Kidney (tissue), 14 donors: ENCODE data around the gene IFIT2. TPM values are rescaled to one million over a fixed set of nuclear protein-coding genes. Genes with fewer than 3 reads are reported as not detected.

Source experiments
- DNase-seq, 5 donors: peaks; one replicate each; pipeline ENCODE4 v3.0.0-alpha.2; 2013 to 2020
- FAIRE-seq: peaks from 2 replicates; lab custom pipeline; 2012; peaks lifted over from hg19 to GRCh38; lab: Jason Lieb, UNC
- H3K27ac ChIP-seq, 2 donors: one replicate each; pipeline ENCODE4 v1.7.0; 2013; ENCODE audit warnings: low read depth in 2 of 2, low read length in 2 of 2, inconsistent platforms in 1 of 2
- H3K27me3 ChIP-seq: one replicate; pipeline ENCODE4 v1.7.1; 2013; ENCODE audit warnings: low read length, inconsistent platforms; ENCODE audit not compliant: control insufficient read depth, insufficient read depth
- H3K36me3 ChIP-seq, 3 donors: one replicate each; pipeline versions ENCODE4 v1.7.0 to v1.7.1; 2013; ENCODE audit warnings: low read length in 3 of 3, control low read depth in 1 of 3, inconsistent platforms in 1 of 3; ENCODE audit not compliant: insufficient read depth in 3 of 3, control insufficient read depth in 2 of 3
- H3K4me1 ChIP-seq, 3 donors: one replicate each; pipeline versions ENCODE4 v1.7.0 to v1.7.1; 2013; ENCODE audit warnings: low read length in 3 of 3, inconsistent platforms in 1 of 3, low read depth in 1 of 3; ENCODE audit not compliant: control insufficient read depth in 2 of 3, insufficient read depth in 2 of 3
- H3K4me3 ChIP-seq, 3 donors: one replicate each; pipeline versions ENCODE4 v1.7.0 to v1.8.1; 2013; ENCODE audit warnings: low read length in 3 of 3, control low read depth in 1 of 3, inconsistent platforms in 1 of 3
- H3K9ac ChIP-seq, 3 donors: one replicate each; pipeline versions ENCODE4 v1.7.0 to v1.7.1; 2013; ENCODE audit warnings: low read length in 3 of 3, control low read depth in 1 of 3, inconsistent platforms in 1 of 3
- H3K9me3 ChIP-seq, 3 donors: one replicate each; pipeline versions ENCODE4 v1.7.0 to v1.7.1; 2013; ENCODE audit warnings: low read length in 3 of 3, control low read depth in 1 of 3, inconsistent platforms in 1 of 3; ENCODE audit not compliant: control insufficient read depth in 2 of 3, insufficient read depth in 1 of 3
- CTCF ChIP-seq: IDR thresholded peaks from 3 replicates; pipeline ENCODE4 v1.5.1; 2012; ENCODE audit warnings: mild to moderate bottlenecking, moderate library complexity, borderline replicate concordance; ENCODE audit not compliant: insufficient read depth; ENCODE audit errors: extremely low read depth
- intact Hi-C: fragments of 100-400 bp; cut with DNase I; formaldehyde crosslinking; loops from one replicate; pipeline ENCODE4 v1.11.1; 2022
- polyA plus RNA-seq: library from polyadenylated mRNA; stranded (reverse); fragments of 350-450 nt; fragmentation: Illumina TruSeq; extraction: RNeasy Lipid Tissue Mini Kit (QIAGEN cat#74804); gene quantifications from one replicate; pipeline ENCODE4 v1.2.3, GENCODE V29; 2014; ENCODE audit warnings: low read depth, low replicate concordance; ENCODE audit not compliant: insufficient read depth
- total RNA-seq: library from RNA; stranded (reverse); fragmentation: NEBNext Ultra II Directional; extraction: Animal tissue kit (Norgen Biotek cat#: 25700); gene quantifications from one replicate; pipeline ENCODE4 v1.2.1, GENCODE V29; 2021
- donor health status: control.
- donor health status: control.
- donor health status: control.
- donor health status: control.
- donor health status: control.
- donor health status: DM: yes; HTN: yes; CAD: no.
- donor health status: Normal renal cell carcinoma (clear cell type).

The IFIT2 gene
- total and polyA plus RNA-seq, 2 donors from 2014 or later, result 6.9 to 12.2 TPM

DNA sequence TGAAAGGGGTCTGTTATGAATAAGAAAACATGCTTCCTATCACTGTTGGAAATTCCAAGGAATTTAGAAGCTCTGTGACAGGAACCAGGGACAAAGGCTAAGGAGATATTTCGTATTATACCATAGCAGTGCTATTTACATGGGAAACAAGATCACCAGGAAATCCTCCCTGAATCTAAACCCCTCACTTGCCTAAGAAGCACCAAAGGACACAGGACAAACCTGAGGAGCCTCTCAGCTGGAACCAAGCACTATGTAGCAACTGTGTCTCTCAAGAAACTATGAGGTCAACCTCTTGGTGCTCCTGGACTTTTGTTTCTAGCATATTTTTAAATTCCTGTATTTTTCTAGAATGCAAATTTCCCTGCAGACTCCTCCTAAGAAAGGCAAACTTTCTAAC is 55.2 kb downstream of the IFIT2 start:
- DNase-seq (peak in 2 of 5 donors; percentile 11 to 24), FAIRE-seq (no peak)
- peak overlapping the region; percentile 36 to 58 for H3K27ac ChIP-seq
- no peaks in the 10 kb centered on the region for H3K27me3 ChIP-seq
- intact Hi-C loops, result no loop called here
- no peak for TF ChIP-seq CTCF
- H3K36me3 ChIP-seq, result no peaks in the 10 kb centered on the region
- H3K9ac ChIP-seq, result no peak overlapping the region
- H3K9me3 ChIP-seq, result no peaks in the 10 kb centered on the region
- peaks cover 3 to 8% (median 5%) of the 10 kb centered on the region in 3 donors for H3K4me1 ChIP-seq
- no peak overlapping the region for H3K4me3 ChIP-seq

DNA sequence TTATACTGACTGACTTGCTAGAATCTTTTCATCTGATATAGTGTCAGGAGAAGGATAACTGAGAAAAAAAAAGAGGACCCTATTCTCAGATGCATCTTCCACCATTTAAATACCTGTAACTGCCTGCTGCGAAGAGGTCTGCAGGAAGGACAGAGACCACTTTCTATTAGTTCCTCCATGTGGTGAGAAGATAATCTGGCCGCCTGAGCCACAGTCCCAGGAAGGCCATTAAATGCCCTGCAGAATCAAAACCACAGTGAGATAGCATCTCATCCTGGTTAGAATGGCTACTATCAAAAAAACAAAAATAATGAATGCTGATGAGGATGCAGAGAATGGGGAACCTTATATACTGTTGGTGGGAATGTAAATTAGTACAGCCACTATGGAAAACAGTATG is 56.1 kb downstream of the IFIT2 start:
- no peak for FAIRE-seq
- intact Hi-C loops, result no loop called here

More for the DNA sequence above, 56.1 kb downstream of the IFIT2 start:
- DNase-seq, result no peak
- no peak overlapping the region for H3K4me3 ChIP-seq
- H3K27me3 ChIP-seq, result no peaks in the 10 kb centered on the region
- H3K9ac ChIP-seq, result no peak overlapping the region
- TF ChIP-seq CTCF, result no peak
- no peaks in the 10 kb centered on the region for H3K9me3 ChIP-seq
- no peaks in the 10 kb centered on the region for H3K36me3 ChIP-seq
- no peak overlapping the region for H3K27ac ChIP-seq
- H3K4me1 ChIP-seq, result peaks cover 0 to 2% (median 0%) of the 10 kb centered on the region in 3 donors

Other genes starting within 250 kb of the IFIT2 start
- gene CH25H, start 94.7 kb upstream of the IFIT2 start, total RNA-seq, result 3.2 TPM
- 1.2 TPM for gene CH25H, start 94.7 kb upstream of the IFIT2 start, polyA plus RNA-seq
- gene LIPA, start 50.3 kb upstream of the IFIT2 start, total RNA-seq, result 84.5 TPM
- gene LIPA, start 50.3 kb upstream of the IFIT2 start, polyA plus RNA-seq, result 43.8 TPM
- 20.1 TPM for gene IFIT3, start 26.0 kb downstream of the IFIT2 start, total RNA-seq
- 14.7 TPM for gene IFIT3, start 26.0 kb downstream of the IFIT2 start, polyA plus RNA-seq
- gene IFIT1B, start 76.0 kb downstream of the IFIT2 start, total RNA-seq, result not detected
- not detected for gene IFIT1B, start 76.0 kb downstream of the IFIT2 start, polyA plus RNA-seq
- 16.9 TPM for gene IFIT1, start 90.6 kb downstream of the IFIT2 start, total RNA-seq
- 40.9 TPM for gene IFIT1, start 90.6 kb downstream of the IFIT2 start, polyA plus RNA-seq
- 23.3 TPM for gene IFIT5, start 112.5 kb downstream of the IFIT2 start, total RNA-seq
- 11.0 TPM for gene IFIT5, start 112.5 kb downstream of the IFIT2 start, polyA plus RNA-seq
- 38.8 TPM for gene SLC16A12, start 233.5 kb downstream of the IFIT2 start, total RNA-seq
- 19.0 TPM for gene SLC16A12, start 233.5 kb downstream of the IFIT2 start, polyA plus RNA-seq